ENCODE measurements around the gene MCM9.
"Not testable (repeated sequence)": the region's sequence is repeated elsewhere in the genome, so short reads cannot be mapped to it uniquely, and the experiment has no call there.

The MCM9 gene

GRCh38 chr6:118799826-118800225 is 135.1 kb downstream of the MCM9 start:
- DNase-seq (ENCODE audit: low read depth): no peak

DNA sequence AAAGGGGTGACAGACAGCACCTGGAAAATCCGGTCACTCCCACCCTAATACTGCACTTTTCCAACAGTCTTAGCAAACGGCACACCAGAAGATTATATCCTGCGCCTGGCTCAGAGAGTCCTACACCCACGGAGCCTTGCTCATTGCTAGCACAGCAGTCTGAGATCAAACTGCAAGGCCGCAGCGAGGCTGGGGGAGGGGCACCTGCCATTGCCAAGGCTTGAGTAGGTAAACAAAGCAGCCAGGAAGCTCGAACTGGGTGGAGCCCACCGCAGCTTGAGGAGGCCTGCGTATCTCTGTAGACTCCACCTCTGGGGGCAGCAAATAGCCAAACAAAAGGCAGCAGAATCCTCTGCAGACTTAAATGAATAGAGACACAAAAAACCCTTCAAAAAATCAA is 138.4 kb downstream of the MCM9 start:
- DNase-seq (ENCODE audit: low read depth): not testable (repeated sequence)

- no peak for DNase-seq (ENCODE audit: low read depth)
Observed at GRCh38 chr6:118791499-118791898, 143.5 kb downstream of the MCM9 start.

- no peak for DNase-seq (ENCODE audit: low read depth)
Observed at GRCh38 chr6:118789954-118790353, 145.0 kb downstream of the MCM9 start.

GRCh38 chr6:118789419-118789818 is 145.5 kb downstream of the MCM9 start:
- DNase-seq (ENCODE audit: low read depth): no peak

GRCh38 chr6:118788702-118789101 is 146.3 kb downstream of the MCM9 start:
- DNase-seq (ENCODE audit: low read depth): no peak

GRCh38 chr6:118787724-118788423 is 147.1 kb downstream of the MCM9 start:
- DNase-seq (ENCODE audit: low read depth): no peak

GRCh38 chr6:118786596-118787453 is 148.1 kb downstream of the MCM9 start:
- DNase-seq (ENCODE audit: low read depth): no peak

- DNase-seq (ENCODE audit: low read depth): no peak
Observed at GRCh38 chr6:118785601-118786000, 149.4 kb downstream of the MCM9 start.

DNA sequence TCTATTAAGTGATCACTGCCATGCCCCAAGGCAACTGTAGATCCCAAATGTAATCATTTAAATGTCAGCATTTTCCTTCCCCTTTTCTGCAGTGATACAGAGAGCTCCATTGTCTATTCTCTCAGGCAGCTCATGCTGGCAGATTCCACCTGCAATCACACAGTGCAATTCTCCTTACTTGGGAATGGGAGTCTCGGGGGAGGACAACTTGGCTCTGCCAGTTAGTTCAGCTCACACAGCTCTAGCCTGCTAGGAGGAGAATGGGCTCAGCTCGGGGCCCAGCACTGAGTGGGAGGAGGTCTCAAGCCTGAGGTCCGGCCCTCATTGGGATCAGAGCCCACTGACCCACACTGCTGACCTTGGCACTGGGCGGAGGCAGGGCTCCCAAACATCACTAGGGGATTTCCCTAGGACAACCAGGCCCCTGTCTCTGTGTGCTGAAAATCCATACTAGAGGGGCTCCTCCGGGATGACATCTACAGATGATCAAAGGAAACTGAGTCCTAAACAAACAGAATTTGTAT is 150.3 kb downstream of the MCM9 start:
- DNase-seq (ENCODE audit: low read depth): no peak

DNA sequence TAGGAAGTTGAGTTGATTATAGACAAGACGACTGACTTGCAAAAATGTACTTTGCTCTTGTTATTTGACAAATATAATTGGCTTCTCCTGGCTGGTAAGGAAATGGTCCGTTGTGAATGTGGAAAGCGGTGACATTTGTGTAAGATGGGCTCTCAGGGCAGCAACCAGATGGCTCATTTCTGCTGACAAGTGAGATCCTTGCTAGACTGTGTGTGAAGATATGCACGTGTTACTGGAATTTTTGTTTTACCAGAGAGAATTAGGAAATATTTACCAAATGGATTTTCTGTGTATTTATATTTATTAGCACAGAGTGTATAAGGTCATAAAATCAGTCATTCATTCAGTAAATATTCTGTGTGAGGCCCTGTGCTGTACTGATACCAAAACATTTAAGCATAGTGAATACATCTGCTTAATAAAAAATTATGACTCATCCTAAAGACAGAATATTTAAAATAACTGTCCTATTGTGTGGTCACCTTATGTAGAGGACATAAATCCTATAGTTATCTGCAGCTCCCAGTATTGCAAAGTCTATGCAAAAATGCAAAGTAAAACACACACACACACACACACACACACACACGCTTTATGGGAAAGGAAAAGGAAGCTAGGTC is 150.9 kb downstream of the MCM9 start:
- no peak for DNase-seq (ENCODE audit: low read depth)

GRCh38 chr6:118782651-118783050 is 152.3 kb downstream of the MCM9 start:
- DNase-seq (ENCODE audit: low read depth): no peak

DNA sequence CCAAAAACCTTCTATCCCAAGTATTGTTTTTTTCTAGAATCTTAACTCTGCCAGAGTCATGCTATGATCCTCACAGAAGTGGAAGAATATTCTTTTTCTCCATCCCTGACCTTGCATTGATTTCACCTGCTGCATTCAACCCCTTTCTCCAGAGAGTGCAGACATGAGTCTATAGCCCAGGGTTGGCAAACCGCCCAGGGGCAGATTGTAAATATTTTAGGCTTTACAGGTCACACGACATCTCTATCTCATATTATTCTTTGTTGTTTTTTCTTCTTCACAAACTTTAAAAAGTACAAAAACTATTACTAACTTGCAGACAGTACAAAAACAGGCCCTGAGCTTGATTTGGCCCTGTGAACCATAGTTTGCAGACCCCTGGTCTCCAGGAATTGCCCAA is 153.1 kb downstream of the MCM9 start:
- DNase-seq (ENCODE audit: low read depth): no peak

DNA sequence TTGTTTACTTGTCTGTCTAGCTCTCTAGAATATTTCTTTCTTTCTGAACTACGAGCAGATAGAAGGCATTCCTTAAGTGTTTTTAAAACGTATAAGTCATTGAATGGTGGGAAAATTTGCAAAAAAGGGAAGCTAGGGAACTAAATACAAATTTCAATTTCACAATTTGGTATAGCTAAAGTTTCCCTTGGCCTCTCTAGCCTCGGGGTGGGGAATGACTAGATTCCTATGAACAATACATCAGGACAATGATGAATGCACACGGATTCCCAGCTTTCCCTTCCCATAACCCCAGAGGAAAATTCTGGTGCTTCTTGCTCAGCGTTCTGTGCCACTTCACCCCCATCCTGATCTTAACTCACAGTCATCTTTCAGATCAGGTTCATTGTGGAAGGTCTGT is 154.3 kb downstream of the MCM9 start:
- no peak for DNase-seq (ENCODE audit: low read depth)

DNA sequence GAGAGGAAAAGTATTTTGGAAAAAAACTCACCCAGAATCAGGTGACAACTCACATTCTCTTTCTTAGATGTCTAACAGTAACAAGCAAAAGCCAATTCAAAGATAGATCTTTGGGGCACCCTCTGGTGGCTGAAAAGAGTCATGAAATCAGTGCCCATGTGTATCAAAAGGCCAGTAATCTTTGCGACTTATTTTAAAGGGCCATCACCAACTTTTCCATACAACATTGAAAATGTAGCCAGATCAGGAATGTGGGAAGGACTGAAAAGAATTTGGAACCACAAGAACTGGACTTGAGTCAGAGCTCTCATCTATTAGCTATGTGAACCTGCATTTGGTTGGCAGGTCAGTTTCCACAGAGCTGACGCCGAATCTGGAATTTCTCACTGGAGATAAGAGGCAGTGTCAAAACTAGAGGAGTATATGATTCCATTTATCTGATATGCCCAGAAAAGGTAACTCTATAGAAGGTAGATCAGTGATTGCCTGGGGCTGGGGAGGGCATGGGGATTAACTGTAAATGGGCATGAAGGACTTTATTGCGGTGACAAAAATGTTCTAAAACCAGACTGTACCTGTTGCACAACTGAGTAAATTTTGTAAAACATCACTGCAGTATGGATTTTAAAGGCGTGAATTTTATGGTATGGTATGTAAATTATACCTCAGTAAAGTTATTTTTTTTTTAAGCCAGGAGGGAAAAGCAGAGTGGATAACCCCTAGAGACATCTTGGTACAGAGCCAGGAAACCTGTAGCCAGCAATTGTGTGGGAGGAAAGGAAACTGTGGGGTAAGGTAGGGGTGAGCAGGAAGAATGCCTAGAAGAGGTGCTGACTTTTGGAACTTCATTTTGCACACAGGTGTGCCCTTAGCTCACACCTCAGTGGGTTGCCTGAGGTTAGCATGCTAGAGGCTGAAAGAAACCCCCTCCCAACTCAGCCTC is 158.1 kb downstream of the MCM9 start:
- peak; percentile 81 for DNase-seq (ENCODE audit: low read depth)

GRCh38 chr6:118775381-118775780 is 159.6 kb downstream of the MCM9 start:
- no peak for DNase-seq (ENCODE audit: low read depth)

- DNase-seq (ENCODE audit: low read depth): no peak
Observed at GRCh38 chr6:118774581-118774980, 160.4 kb downstream of the MCM9 start.

GRCh38 chr6:118772886-118773285 is 162.1 kb downstream of the MCM9 start:
- DNase-seq (ENCODE audit: low read depth): no peak

DNA sequence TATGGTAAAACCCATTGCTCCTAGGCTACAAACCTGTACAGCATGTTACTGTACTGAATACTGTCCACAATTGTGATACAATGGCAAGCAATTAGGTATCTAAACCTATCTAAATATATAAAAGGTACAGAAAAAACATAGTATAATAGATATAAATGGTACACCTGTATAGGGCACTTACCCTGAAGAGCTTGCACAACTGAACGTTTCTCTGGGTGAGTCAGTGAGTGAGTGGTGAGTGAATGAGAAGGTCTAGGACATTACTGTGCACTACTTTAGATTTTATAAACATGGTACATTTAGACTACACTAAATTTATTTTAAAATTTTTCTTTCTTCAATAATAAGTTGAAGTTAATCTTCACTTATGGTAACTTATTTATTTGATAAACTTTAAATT is 163.7 kb downstream of the MCM9 start:
- DNase-seq (ENCODE audit: low read depth): peak; percentile 16

GRCh38 chr6:118770835-118771234 is 164.1 kb downstream of the MCM9 start:
- no peak for DNase-seq (ENCODE audit: low read depth)

GRCh38 chr6:118770112-118770788 is 164.7 kb downstream of the MCM9 start:
- no peak for DNase-seq (ENCODE audit: low read depth)

Data from amniotic epithelial cell (primary cell).